Body of pancreas (tissue), 4 donors: ENCODE data around the gene ENPP3.

Experiments
- CTCF ChIP-seq, 7 experiments: fragments of 450-650 bp in 4 of 7; fragments of 200-600 bp in 3 of 7; sonication (generic) in 3 of 7; IDR thresholded peaks; one replicate each; pipeline ENCODE4 v1.5.1; 2016 to 2019; ENCODE audit warnings: antibody characterized with exemption in 7 of 7
- POLR2A ChIP-seq, 3 donors: fragments of 450-650 bp; IDR thresholded peaks; one replicate each; pipeline ENCODE4 v1.6.1; 2016; ENCODE audit warnings: antibody characterized with exemption in 3 of 3, mild to moderate bottlenecking in 2 of 3

- TF ChIP-seq CTCF (IDR thresholded peaks at IDR 0.05) (no peak), POLR2A (IDR thresholded peaks at IDR 0.05) (no peak)
Observed at GRCh38 chr6:131766631-131767030, 129.5 kb downstream of the ENPP3 start.
